NCI-H345 treated with DMSO at 0.1 percent for 48 hours (cell line): Measurements from ENCODE around the gene ICOS.

ENCODE experiments used
- DNase-seq: peaks from one replicate; lab custom pipeline; 2025; ENCODE audit not compliant: unreplicated experiment; lab: John Stamatoyannopoulos, UW

Gene ICOS

DNA sequence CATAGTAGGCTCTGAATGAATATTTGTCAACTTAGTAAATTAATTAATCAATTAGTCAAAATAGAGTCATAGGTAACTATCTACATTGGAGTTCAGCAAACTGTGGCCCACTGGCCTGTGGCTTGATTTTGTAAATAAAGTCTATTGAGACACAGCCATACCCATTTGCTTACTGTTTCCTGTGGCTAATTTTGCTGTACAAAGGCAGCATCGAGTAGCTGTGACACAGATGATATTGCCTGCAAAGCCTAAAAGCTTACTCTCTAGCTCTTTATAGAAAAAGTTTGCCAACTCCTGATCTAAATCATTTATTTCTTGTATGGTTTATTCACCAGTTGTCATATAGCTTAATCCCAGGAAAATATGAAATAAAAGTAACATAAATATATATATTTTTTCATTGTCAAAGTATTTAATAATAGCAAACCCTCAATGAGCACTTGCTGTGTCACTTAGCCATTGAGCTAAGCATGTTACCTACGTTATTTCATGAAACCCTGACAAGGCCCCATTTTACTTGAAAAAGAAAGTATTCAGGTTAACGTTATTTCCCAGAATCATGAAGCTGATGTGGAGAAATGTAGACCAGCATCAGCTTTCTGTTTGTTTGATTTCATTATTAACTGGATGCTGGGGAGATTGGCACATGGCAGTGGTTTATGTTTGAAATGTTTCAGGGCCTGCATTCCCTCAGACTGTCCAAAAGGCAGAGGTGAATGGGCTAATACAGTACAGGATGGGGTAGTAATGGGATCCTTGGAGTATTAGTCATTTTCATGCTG is 69.6 kb downstream of the ICOS start:
- no peak for DNase-seq

DNA sequence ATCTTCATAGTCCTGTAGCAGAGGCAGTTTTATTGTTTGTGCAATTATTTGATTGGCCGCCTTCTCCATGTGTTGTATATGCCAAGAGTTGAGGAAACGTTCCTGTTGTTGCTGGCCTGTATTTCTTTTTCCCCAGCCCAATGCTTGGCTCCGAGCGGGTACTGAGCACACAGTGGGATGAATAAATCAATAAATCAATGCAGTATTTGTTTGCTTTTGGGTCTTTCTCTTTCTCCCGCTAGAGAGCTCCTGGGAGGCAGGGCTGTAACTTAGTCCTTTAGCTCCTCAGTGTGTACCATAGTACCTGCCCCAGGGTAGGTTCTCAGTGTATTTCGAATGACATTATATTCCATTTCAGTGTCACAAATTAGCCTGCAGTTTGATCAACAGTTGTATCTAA is 71.8 kb downstream of the ICOS start:
- DNase-seq = no peak

DNA sequence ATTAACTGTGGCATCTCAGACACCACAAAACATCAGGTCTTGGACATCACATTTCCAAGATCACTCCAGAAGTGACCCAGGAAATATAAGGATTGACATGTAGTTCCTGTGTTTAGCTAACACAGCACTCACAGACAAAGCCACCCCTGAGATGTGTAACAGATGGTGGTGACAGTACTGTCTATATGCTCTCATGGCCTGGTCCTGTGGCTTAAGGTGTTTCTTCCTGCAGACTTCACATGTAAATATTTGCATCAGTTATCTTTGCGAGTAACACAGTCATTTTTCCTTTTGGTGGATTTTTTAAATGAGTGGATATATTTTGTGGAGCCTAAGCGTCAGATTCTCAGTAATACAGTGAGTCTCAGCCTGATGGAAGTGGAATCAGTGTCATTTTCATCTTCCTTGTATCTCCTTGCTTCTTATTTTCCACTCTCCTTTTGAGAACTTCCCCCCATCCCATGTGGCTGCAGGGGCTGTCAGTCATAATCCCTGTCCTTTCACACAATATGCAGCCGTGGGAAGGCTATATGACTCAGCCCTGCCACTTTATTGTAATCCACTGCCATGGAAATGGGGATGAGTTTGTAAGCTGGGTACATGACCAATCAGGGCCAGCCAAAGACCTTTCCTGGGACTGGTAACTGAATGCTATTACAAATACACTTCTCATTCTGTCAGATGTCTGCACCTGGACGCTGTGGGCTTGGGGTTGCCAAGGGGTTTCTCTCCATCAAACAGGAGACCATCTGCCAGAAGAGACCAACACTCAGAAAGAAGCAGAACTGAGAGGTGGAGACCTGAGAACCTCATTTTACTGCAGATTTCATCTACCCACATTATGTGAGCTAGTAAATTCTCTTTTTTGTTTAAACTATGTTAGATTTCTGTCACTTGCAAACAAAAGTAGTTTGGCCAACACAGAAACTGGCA is 74.3 kb downstream of the ICOS start:
- DNase-seq = no peak
